HepG2 (cell line): Measurements from ENCODE around the gene CPPED1. TPM values are rescaled to one million over a fixed set of nuclear protein-coding genes. Genes with fewer than 3 reads are reported as not detected.

Experiments used
- ATAC-seq: fragments of 200-7000 bp; cut with Tn5 transposase; 3 replicates; pipeline ENCODE4 v1.9.1; 2020; ENCODE audit warnings: mild to moderate bottlenecking, moderate library complexity
- BruUV-seq: library from RNA; stranded (reverse); fragments of 400-500 nt; replicated peaks from 2 replicates; lab custom pipeline; 2021; lab: Mats Ljungman, UMichigan
- CTCF ChIA-PET: fragments of 300-600 bp; formaldehyde crosslinking; extraction: SDS; loops from one replicate; lab custom pipeline; 2021; ENCODE audit warnings: low total read pairs, inconsistent platforms, low intra/inter-chr PET ratio; lab: Yijun Ruan, JAX
- POLR2A ChIA-PET: fragments of 350-600 bp; sonication (Branson Sonifier 250); formaldehyde crosslinking; loops from one replicate; lab custom pipeline; 2020; ENCODE audit warnings: antibody characterized with exemption, inconsistent platforms; lab: Yijun Ruan, JAX
- DNase-seq: peaks from one replicate; pipeline ENCODE4 v3.0.0-alpha.2; 2015; ENCODE audit warnings: low spot score
- FAIRE-seq: peaks from 3 replicates; lab custom pipeline; 2011; peaks lifted over from hg19 to GRCh38; lab: Jason Lieb, UNC
- H2AFZ ChIP-seq: one replicate; pipeline ENCODE4 v1.6.1; 2011; ENCODE audit warnings: low read length, inconsistent platforms
- H3K27ac ChIP-seq: fragments of 300-600 bp; 3 replicates; pipeline ENCODE4 v1.8.0; 2011; ENCODE audit warnings: mixed run types, mild to moderate bottlenecking, mixed read lengths, low read length, inconsistent platforms; ENCODE audit not compliant: insufficient read depth; ENCODE audit errors: extremely low read length
- H3K27me3 ChIP-seq, 2 experiments: fragments of 200-600 bp in 1 of 2; 2 replicates in 1 of 2; 3 replicates in 1 of 2; pipeline versions ENCODE4 v1.6.0 to v1.8.0; 2011; ENCODE audit warnings: low read length in 2 of 2, mild to moderate bottlenecking in 2 of 2, moderate library complexity in 2 of 2, inconsistent platforms in 1 of 2; ENCODE audit not compliant: insufficient read depth in 2 of 2, control insufficient read depth in 1 of 2
- H3K36me3 ChIP-seq, 2 experiments: fragments of 200-600 bp in 1 of 2; replicated peaks in 1 of 2; 2 replicates in 1 of 2; 3 replicates in 1 of 2; pipeline versions ENCODE4 v1.5.1 to v1.8.0; 2011; ENCODE audit warnings: low read length in 2 of 2, inconsistent platforms in 1 of 2; ENCODE audit not compliant: insufficient read depth in 2 of 2, control insufficient read depth in 1 of 2
- H3K4me1 ChIP-seq: 2 replicates; pipeline ENCODE4 v1.5.1; 2012; ENCODE audit warnings: low read length, inconsistent platforms; ENCODE audit not compliant: insufficient read depth
- H3K4me2 ChIP-seq: 2 replicates; pipeline ENCODE4 v1.6.0; 2011; ENCODE audit warnings: low read depth, low read length, inconsistent platforms
- H3K4me3 ChIP-seq, 3 experiments: fragments of 200-600 bp in 1 of 3; sonication (generic), shearing (Covaris generic) in 1 of 3; replicated peaks in 1 of 3; 2 replicates each; pipeline ENCODE4 v1.5.1; 2011 to 2016; ENCODE audit warnings: low read length in 3 of 3, inconsistent platforms in 2 of 3, low read depth in 2 of 3, mild to moderate bottlenecking in 2 of 3, control low read depth in 1 of 3, mixed read lengths in 1 of 3; ENCODE audit not compliant: insufficient read depth in 1 of 3
- H3K79me2 ChIP-seq: one replicate; pipeline ENCODE4 v1.6.1; 2011; ENCODE audit warnings: low read length, inconsistent platforms; ENCODE audit not compliant: insufficient read depth
- H3K9ac ChIP-seq: 2 replicates; pipeline ENCODE4 v1.6.0; 2011; ENCODE audit warnings: mild to moderate bottlenecking, low read depth, low read length, inconsistent platforms; ENCODE audit not compliant: insufficient read depth
- H3K9me3 ChIP-seq: 2 replicates; pipeline ENCODE4 v1.5.1; 2012; ENCODE audit warnings: mild to moderate bottlenecking, low read length
- H4K20me1 ChIP-seq: 2 replicates; pipeline ENCODE4 v1.6.0; 2011; ENCODE audit warnings: inconsistent platforms, mild to moderate bottlenecking, low read length, moderate library complexity; ENCODE audit not compliant: insufficient read depth
- ATF7 ChIP-seq, 2 experiments: fragments of 450-650 bp in 1 of 2; sonication (generic) in 1 of 2; formaldehyde crosslinking in 1 of 2; IDR thresholded peaks; 2 replicates each; pipeline versions ENCODE4 v1.4.0 to v1.6.1; 2016 to 2020; ENCODE audit warnings: antibody characterized with exemption in 1 of 2, mild to moderate bottlenecking in 1 of 2, missing genetic modification reagents in 1 of 2
- CSRNP2 ChIP-seq: sonication (generic); formaldehyde crosslinking; conservative IDR thresholded peaks from 2 replicates; pipeline ENCODE4 v1.8.0; 2022; ENCODE audit warnings: low read depth, missing genetic modification reagents
- HMG20B ChIP-seq: conservative IDR thresholded peaks from 2 replicates; pipeline ENCODE4 v1.6.1; 2016; ENCODE audit warnings: missing genetic modification reagents, missing compliant biosample characterization
- HOXA3 ChIP-seq: sonication (generic); formaldehyde crosslinking; IDR thresholded peaks from 2 replicates; pipeline ENCODE4 v1.5.0; 2020; ENCODE audit warnings: missing genetic modification reagents
- IKZF5 ChIP-seq: IDR thresholded peaks from 2 replicates; pipeline ENCODE4 v1.6.1; 2018; ENCODE audit warnings: missing genetic modification reagents, mild to moderate bottlenecking, missing compliant biosample characterization
- PAX8 ChIP-seq: sonication (generic); formaldehyde crosslinking; IDR thresholded peaks from 2 replicates; pipeline ENCODE4 v1.8.0; 2022; ENCODE audit warnings: mild to moderate bottlenecking, missing genetic modification reagents, borderline replicate concordance
- RBM22 ChIP-seq: fragments of 200-400 bp; formaldehyde crosslinking; optimal IDR thresholded peaks from 2 replicates; pipeline ENCODE3; 2017; ENCODE audit warnings: mild to moderate bottlenecking, low read length, moderate library complexity
- ZNF282 ChIP-seq: fragments of 450-650 bp; IDR thresholded peaks from 2 replicates; pipeline ENCODE4 v1.6.1; 2018; ENCODE audit not compliant: partially characterized antibody
- ZNF737 ChIP-seq: sonication (generic); formaldehyde crosslinking; IDR thresholded peaks from 2 replicates; pipeline ENCODE4 v1.5.0; 2020; ENCODE audit warnings: missing genetic modification reagents, mild to moderate bottlenecking, borderline replicate concordance
- ZNF768 ChIP-seq: sonication (generic); formaldehyde crosslinking; IDR thresholded peaks from 2 replicates; pipeline ENCODE4 v1.4.0; 2020; ENCODE audit warnings: missing genetic modification reagents
- WGBS: methylation state at CpG from one replicate; pipeline ENCODE4 v1.1.6; 2017; ENCODE audit warnings: low lambda C conversion rate; 5-methylcytosine and 5-hydroxymethylcytosine counted together
- in situ Hi-C: cut with HindIII; loops from 2 replicates; pipeline ENCODE4 v1.10.0; 2017; ENCODE audit warnings: low pct_unique_long_range_greater_than_20kb; ENCODE audit not compliant: extremely low pct_ligation_motif_present
- intact Hi-C: fragments of 100-400 bp; cut with micrococcal nuclease; formaldehyde crosslinking; loops from one replicate; pipeline ENCODE4 v1.10.0; 2022; ENCODE audit not compliant: unreplicated experiment
- polyA plus RNA-seq, 8 experiments: library from polyadenylated mRNA; depleted of rRNA in 3 of 8; stranded (reverse) in 7 of 8; unstranded in 1 of 8; fragments of >200 nt; fragmentation: Illumina TruSeq in 4 of 8; extraction: Trizol in 4 of 8; gene quantifications; 2 replicates each; pipeline versions ENCODE4 v1.2.1 to v1.2.3, GENCODE V29; 2011 to 2016; ENCODE audit warnings: low read depth in 4 of 8, missing spikeins in 1 of 8, mixed read lengths in 1 of 8; ENCODE audit not compliant: insufficient read depth in 1 of 8
- total RNA-seq, 5 experiments: library from RNA; depleted of rRNA; stranded (reverse); fragments of >200 nt; fragmentation: Illumina TruSeq; extraction: Trizol; gene quantifications; 2 replicates each; pipeline ENCODE4 v1.2.3, GENCODE V29; 2016; ENCODE audit warnings: low read depth in 1 of 5
- TF ChIP-seq, protein P1 (sequence below): sonication (generic); formaldehyde crosslinking; IDR thresholded peaks from 2 replicates; pipeline ENCODE4 v1.5.0; 2020; ENCODE audit warnings: mild to moderate bottlenecking, missing genetic modification reagents

Gene CPPED1
- total and polyA plus RNA-seq, 2 of the 13 experiments (the other 11 are each of a cell fraction or from before 2014, with no cell fraction given): 66.6 to 71.3 TPM

GRCh38 chr16:12791340-12791739 lies 12.3 kb downstream of the CPPED1 start:
- Histone ChIP-seq H3K9ac (no peak overlapping the region), H4K20me1 (peaks cover 16% of the 10 kb centered on the region), H3K27me3 (no peaks in the 10 kb centered on the region), H3K4me3 (no peak overlapping the region), H3K36me3 (peaks cover 20 to 51% of the 10 kb centered on the region in 2 experiments), H3K9me3 (0 out of 2 replicates have a peak, but pooled peaks cover 8% of the 10 kb centered on the region), H3K4me2 (no peak overlapping the region), H3K79me2 (peaks cover 91% of the 10 kb centered on the region), H3K27ac (no peak overlapping the region), H2AFZ (no peak overlapping the region)
- CTCF ChIA-PET: no interaction called here
- DNase-seq (no peak), ATAC-seq (no peak)
- WGBS: 93% methylated on average over 2 of the region's 2 CpGs
- in situ Hi-C loops: no loop called here
- POLR2A ChIA-PET: interaction anchor here (0.9 kb wide), 1 partner anchor 178 kb away, joined by 3 read pairs; no protein-coding TSS in a partner anchor
- BruUV-seq: no TSS peak
- intact Hi-C loops: no loop called here
- TF ChIP-seq IKZF5 (CRISPR knock-in tag) (no peak), ZNF737 (CRISPR knock-in tag) (0 out of 2 replicates have a peak, but pooled peaks have one; percentile 41), ZNF768 (CRISPR knock-in tag) (no peak), PAX8 (CRISPR knock-in tag) (no peak), ZNF282 (no peak), RBM22 (peak; percentile 49), ATF7 (IDR thresholded peaks at IDR 0.05) (peak; percentile 23; the same call in 1 of the 2 replicates), ATF7 (CRISPR knock-in tag; IDR thresholded peaks at IDR 0.05) (no peak), CSRNP2 (CRISPR knock-in tag) (no peak), HMG20B (CRISPR knock-in tag) (no peak), HOXA3 (CRISPR knock-in tag) (no peak)
- TF ChIP-seq, protein P1, sequence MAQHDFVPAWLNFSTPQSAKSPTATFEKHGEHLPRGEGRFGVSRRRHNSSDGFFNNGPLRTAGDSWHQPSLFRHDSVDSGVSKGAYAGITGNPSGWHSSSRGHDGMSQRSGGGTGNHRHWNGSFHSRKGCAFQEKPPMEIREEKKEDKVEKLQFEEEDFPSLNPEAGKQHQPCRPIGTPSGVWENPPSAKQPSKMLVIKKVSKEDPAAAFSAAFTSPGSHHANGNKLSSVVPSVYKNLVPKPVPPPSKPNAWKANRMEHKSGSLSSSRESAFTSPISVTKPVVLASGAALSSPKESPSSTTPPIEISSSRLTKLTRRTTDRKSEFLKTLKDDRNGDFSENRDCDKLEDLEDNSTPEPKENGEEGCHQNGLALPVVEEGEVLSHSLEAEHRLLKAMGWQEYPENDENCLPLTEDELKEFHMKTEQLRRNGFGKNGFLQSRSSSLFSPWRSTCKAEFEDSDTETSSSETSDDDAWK (CRISPR knock-in tag): no peak
- TF ChIP-seq, all 625 proteins: peak for 3
- H3K4me1 ChIP-seq: peaks cover 25% of the 10 kb centered on the region
- FAIRE-seq: no peak
